Small intestine (tissue), 7 donors: ENCODE results near the gene TFB1M. TPM values are rescaled to one million over a fixed set of nuclear protein-coding genes. Genes with fewer than 3 reads are reported as not detected.
"Not testable (repeated sequence)": the region's sequence is repeated elsewhere in the genome, so short reads cannot be mapped to it uniquely, and the experiment has no call there.

Experiments
- DNase-seq, 2 donors: peaks; one replicate each; pipeline versions ENCODE4 v3.0.0 to v3.0.0-alpha.2; 2013
- FAIRE-seq: peaks from 2 replicates; lab custom pipeline; 2012; peaks lifted over from hg19 to GRCh38; lab: Jason Lieb, UNC
- H3K27ac ChIP-seq, 3 donors: one replicate each; pipeline ENCODE4 v1.5.1; 2013; ENCODE audit warnings: low read length in 2 of 3, mild to moderate bottlenecking in 2 of 3, control low read depth in 1 of 3, inconsistent platforms in 1 of 3, low read depth in 1 of 3, moderate library complexity in 1 of 3
- H3K27me3 ChIP-seq, 3 donors: one replicate each; pipeline ENCODE4 v1.6.1; 2013; ENCODE audit warnings: low read length in 3 of 3, inconsistent platforms in 1 of 3; ENCODE audit not compliant: control insufficient read depth in 3 of 3, insufficient read depth in 3 of 3
- H3K36me3 ChIP-seq, 3 donors: one replicate each; pipeline ENCODE4 v1.6.1; 2013; ENCODE audit warnings: low read length in 3 of 3, inconsistent platforms in 1 of 3, low read depth in 1 of 3, mild to moderate bottlenecking in 1 of 3, moderate library complexity in 1 of 3; ENCODE audit not compliant: control insufficient read depth in 3 of 3, insufficient read depth in 2 of 3
- H3K4me1 ChIP-seq, 3 donors: one replicate each; pipeline ENCODE4 v1.6.1; 2013; ENCODE audit warnings: low read length in 2 of 3, inconsistent platforms in 1 of 3, low read depth in 1 of 3, mild to moderate bottlenecking in 1 of 3, moderate library complexity in 1 of 3; ENCODE audit not compliant: control insufficient read depth in 3 of 3, insufficient read depth in 2 of 3
- H3K4me3 ChIP-seq, 3 donors: one replicate each; pipeline ENCODE4 v1.5.1; 2013; ENCODE audit warnings: low read length in 3 of 3, control low read depth in 1 of 3, inconsistent platforms in 1 of 3, low read depth in 1 of 3, mild to moderate bottlenecking in 1 of 3, moderate library complexity in 1 of 3
- H3K9me3 ChIP-seq, 2 donors: one replicate each; pipeline ENCODE4 v1.6.1; 2013; ENCODE audit warnings: low read depth in 1 of 2, low read length in 1 of 2; ENCODE audit not compliant: control insufficient read depth in 2 of 2, insufficient read depth in 1 of 2
- WGBS, 3 donors: extraction: QIAGEN DNeasy Blood & Tissue Kit; methylation state at CpG; one replicate each; pipeline ENCODE4 v1.1.7; 2013; 5-methylcytosine and 5-hydroxymethylcytosine counted together
- polyA plus RNA-seq, 4 donors: library from polyadenylated mRNA; stranded (reverse) in 3 of 4; unstranded in 1 of 4; fragments of 200-250 nt in 3 of 4; fragments of 120-200 nt in 1 of 4; gene quantifications; one replicate each; pipeline versions ENCODE4 v1.2.1 to v1.2.3, GENCODE V29; 2013
- donor health status: healthy with polysubstance abuse.
- donor health status: control.
- donor health status: control.
- donor health status: Bipolar disorder and iron deficiency.
- donor health status: healthy.

The TFB1M gene
- polyA plus RNA-seq, 4 donors = 5.4 to 16.5 (median 14.3) TPM

GRCh38 chr6:155230975-155231374 lies 83.3 kb downstream of the TFB1M start:
- H3K36me3 ChIP-seq = peaks cover 0 to 36% (median 6%) of the 10 kb centered on the region in 3 donors
- H3K27me3 ChIP-seq, H3K4me1 ChIP-seq, DNase-seq, H3K4me3 ChIP-seq, H3K27ac ChIP-seq, FAIRE-seq: not testable (repeated sequence)
- H3K9me3 ChIP-seq = peaks cover 0 to 13% of the 10 kb centered on the region in 2 donors
- 82 to 100% (median 87%) methylated on average over 4 of the region's 4 CpGs for WGBS, 3 donors

- Histone ChIP-seq H3K4me1 (peaks cover 0 to 7% (median 0%) of the 10 kb centered on the region in 3 donors), H3K27ac (no peak overlapping the region), H3K4me3 (no peak overlapping the region), H3K27me3 (no peaks in the 10 kb centered on the region), H3K36me3 (peaks cover 0 to 32% (median 9%) of the 10 kb centered on the region in 3 donors), H3K9me3 (peaks cover 0 to 13% of the 10 kb centered on the region in 2 donors)
- DNase-seq = no peak
- FAIRE-seq = no peak
- WGBS, 3 donors = 84 to 96% (median 95%) methylated on average over 13 of the region's 13 CpGs
Measured at GRCh38 chr6:155228546-155229166, 85.6 kb downstream of the TFB1M start.

- H3K27me3 ChIP-seq = no peaks in the 10 kb centered on the region
- peaks cover 0 to 13% (median 0%) of the 10 kb centered on the region in 3 donors for H3K4me1 ChIP-seq
- 91 to 96% (median 93%) methylated on average over 4 of the region's 4 CpGs for WGBS, 3 donors
- peaks cover 0 to 13% of the 10 kb centered on the region in 2 donors for H3K9me3 ChIP-seq
- H3K27ac ChIP-seq = no peak overlapping the region
- no peak overlapping the region for H3K4me3 ChIP-seq
- no peak for FAIRE-seq
- peaks cover 0 to 27% (median 7%) of the 10 kb centered on the region in 3 donors for H3K36me3 ChIP-seq
- DNase-seq = no peak
Measured at GRCh38 chr6:155227046-155227445, 87.2 kb downstream of the TFB1M start.

GRCh38 chr6:155224618-155225017 lies 89.7 kb downstream of the TFB1M start:
- FAIRE-seq (no peak), DNase-seq (no peak)
- H3K4me3 ChIP-seq = no peak overlapping the region
- peaks cover 0 to 28% (median 7%) of the 10 kb centered on the region in 3 donors for H3K36me3 ChIP-seq
- peak overlapping the region in 1 of 3 donors; percentile 87 for H3K27ac ChIP-seq
- H3K4me1 ChIP-seq = peaks cover 0 to 13% (median 0%) of the 10 kb centered on the region in 3 donors
- WGBS, 3 donors = 88 to 91% (median 88%) methylated on average over 7 of the region's 7 CpGs
- peaks cover 0 to 13% of the 10 kb centered on the region in 2 donors for H3K9me3 ChIP-seq
- H3K27me3 ChIP-seq = no peaks in the 10 kb centered on the region

- H3K4me3 ChIP-seq = no peak overlapping the region
- DNase-seq (peak in 1 of 2 donors; percentile 79), FAIRE-seq (no peak)
- H3K27ac ChIP-seq = peak overlapping the region in 1 of 3 donors; percentile 87
- no peaks in the 10 kb centered on the region for H3K27me3 ChIP-seq
- peaks cover 0 to 7% of the 10 kb centered on the region in 2 donors for H3K9me3 ChIP-seq
- peaks cover 0 to 28% (median 9%) of the 10 kb centered on the region in 3 donors for H3K36me3 ChIP-seq
- H3K4me1 ChIP-seq = peaks cover 0 to 13% (median 0%) of the 10 kb centered on the region in 3 donors
- WGBS, 3 donors = 71 to 79% (median 72%) methylated on average over 12 of the region's 12 CpGs
Measured at GRCh38 chr6:155223646-155224451, 90.4 kb downstream of the TFB1M start.

GRCh38 chr6:155222506-155222905 lies 91.8 kb downstream of the TFB1M start:
- Histone ChIP-seq H3K27me3 (no peaks in the 10 kb centered on the region), H3K27ac (no peak overlapping the region), H3K4me3 (no peak overlapping the region), H3K9me3 (peaks cover 0 to 5% of the 10 kb centered on the region in 2 donors), H3K4me1 (peaks cover 0 to 13% (median 0%) of the 10 kb centered on the region in 3 donors), H3K36me3 (peaks cover 0 to 24% (median 9%) of the 10 kb centered on the region in 3 donors)
- 88 to 95% (median 94%) methylated on average over 4 of the region's 4 CpGs for WGBS, 3 donors
- DNase-seq = no peak
- FAIRE-seq = no peak

GRCh38 chr6:155221086-155221485 lies 93.2 kb downstream of the TFB1M start:
- Histone ChIP-seq H3K9me3 (no peaks in the 10 kb centered on the region), H3K4me1 (peaks cover 0 to 13% (median 0%) of the 10 kb centered on the region in 3 donors), H3K36me3 (peaks cover 0 to 23% (median 5%) of the 10 kb centered on the region in 3 donors), H3K27me3 (no peaks in the 10 kb centered on the region), H3K27ac (no peak overlapping the region), H3K4me3 (no peak overlapping the region)
- FAIRE-seq (no peak), DNase-seq (no peak)
- 83 to 88% (median 85%) methylated on average over 4 of the region's 4 CpGs for WGBS, 3 donors

GRCh38 chr6:155219858-155220301 lies 94.4 kb downstream of the TFB1M start:
- H3K36me3 ChIP-seq = peaks cover 0 to 25% (median 5%) of the 10 kb centered on the region in 3 donors
- H3K27ac ChIP-seq = no peak overlapping the region
- no peak overlapping the region for H3K4me3 ChIP-seq
- WGBS, 3 donors = 86 to 96% (median 90%) methylated on average over 5 of the region's 5 CpGs
- no peak for DNase-seq
- FAIRE-seq = no peak
- H3K4me1 ChIP-seq = peaks cover 0 to 13% (median 0%) of the 10 kb centered on the region in 3 donors
- no peaks in the 10 kb centered on the region for H3K9me3 ChIP-seq
- H3K27me3 ChIP-seq = no peaks in the 10 kb centered on the region
